BLaER1 treated with 17β-estradiol and CSF1 and Interleukin-3, amounts not matched to agents 10 nM and 100 nM (cell line): ENCODE results near the gene TWIST2.

Experiments
- H3K27ac ChIP-seq, 11 experiments: shearing (Covaris generic); formaldehyde crosslinking; 2 replicates each; pipeline ENCODE4 v1.8.1; 2022
- H3K27me3 ChIP-seq, 11 experiments: shearing (Covaris generic); formaldehyde crosslinking; 2 replicates each; pipeline ENCODE4 v1.8.1; 2022
- H3K36me3 ChIP-seq, 11 experiments: shearing (Covaris generic); formaldehyde crosslinking; 2 replicates each; pipeline ENCODE4 v1.8.1; 2022
- H3K4me1 ChIP-seq, 10 experiments: shearing (Covaris generic); formaldehyde crosslinking; 2 replicates each; pipeline ENCODE4 v1.8.1; 2022
- H3K4me2 ChIP-seq, 11 experiments: shearing (Covaris generic); formaldehyde crosslinking; 2 replicates each; pipeline ENCODE4 v1.8.1; 2022
- H3K4me3 ChIP-seq, 10 experiments: shearing (Covaris generic); formaldehyde crosslinking; 2 replicates each; pipeline ENCODE4 v1.8.1; 2022
- H3K9ac ChIP-seq, 11 experiments: shearing (Covaris generic); formaldehyde crosslinking; 2 replicates each; pipeline ENCODE4 v1.8.1; 2022
- H3K9me3 ChIP-seq, 11 experiments: shearing (Covaris generic); formaldehyde crosslinking; replicated peaks in 1 of 11; 2 replicates each; pipeline ENCODE4 v1.8.1; 2022
- H4K20me1 ChIP-seq, 11 experiments: shearing (Covaris generic); formaldehyde crosslinking; 2 replicates each; pipeline ENCODE4 v1.8.1; 2022
- Cebpa-rat ChIP-seq, 11 experiments: shearing (Covaris generic); IDR thresholded peaks; 2 replicates each; pipeline ENCODE4 v1.8.1; 2022

TWIST2 gene

GRCh38 chr2:238913931-238914647, 66.2 kb downstream of the TWIST2 start:
- H3K27me3 ChIP-seq = 0 out of 22 replicates have a peak, but pooled peaks cover 0 to 7% (median 0%) of the 10 kb centered on the region in 11 experiments
- H3K27ac ChIP-seq = no peak overlapping the region
- H3K4me2 ChIP-seq = no peak overlapping the region
- no peaks in the 10 kb centered on the region for H3K9me3 ChIP-seq
- peaks cover 0 to 13% (median 0%) of the 10 kb centered on the region in 11 experiments; a peak in 1 of 22 replicates for H4K20me1 ChIP-seq
- no peak for TF ChIP-seq Cebpa-rat (IDR thresholded peaks at IDR 0.05)
- H3K4me3 ChIP-seq = no peak overlapping the region
- H3K36me3 ChIP-seq = no peaks in the 10 kb centered on the region
- H3K9ac ChIP-seq = no peak overlapping the region
- peaks cover 0 to 17% (median 1%) of the 10 kb centered on the region in 10 experiments; a peak in 6 of 20 replicates for H3K4me1 ChIP-seq

GRCh38 chr2:238914648-238915015, 66.7 kb downstream of the TWIST2 start:
- H3K4me1 ChIP-seq = peaks cover 0 to 13% (median 0%) of the 10 kb centered on the region in 10 experiments; a peak in 3 of 20 replicates
- no peaks in the 10 kb centered on the region for H3K9me3 ChIP-seq
- no peak overlapping the region for H3K9ac ChIP-seq
- TF ChIP-seq Cebpa-rat (IDR thresholded peaks at IDR 0.05) = no peak
- H3K27me3 ChIP-seq = 0 out of 22 replicates have a peak, but pooled peaks cover 0 to 7% (median 0%) of the 10 kb centered on the region in 11 experiments
- peaks cover 0 to 13% (median 0%) of the 10 kb centered on the region in 11 experiments; a peak in 1 of 22 replicates for H4K20me1 ChIP-seq
- H3K36me3 ChIP-seq = no peaks in the 10 kb centered on the region
- H3K4me3 ChIP-seq = no peak overlapping the region
- H3K4me2 ChIP-seq = no peak overlapping the region
- no peak overlapping the region for H3K27ac ChIP-seq

GRCh38 chr2:238915196-238915595, 67.3 kb downstream of the TWIST2 start:
- no peak overlapping the region for H3K4me3 ChIP-seq
- no peaks in the 10 kb centered on the region for H3K36me3 ChIP-seq
- no peak overlapping the region for H3K4me2 ChIP-seq
- no peaks in the 10 kb centered on the region for H3K9me3 ChIP-seq
- H3K27me3 ChIP-seq = 0 out of 22 replicates have a peak, but pooled peaks cover 0 to 7% (median 0%) of the 10 kb centered on the region in 11 experiments
- no peak for TF ChIP-seq Cebpa-rat (IDR thresholded peaks at IDR 0.05)
- H3K27ac ChIP-seq = no peak overlapping the region
- H3K4me1 ChIP-seq = peaks cover 0 to 13% (median 0%) of the 10 kb centered on the region in 10 experiments; a peak in 3 of 20 replicates
- H4K20me1 ChIP-seq = peaks cover 0 to 13% (median 0%) of the 10 kb centered on the region in 11 experiments; a peak in 1 of 22 replicates
- no peak overlapping the region for H3K9ac ChIP-seq

GRCh38 chr2:238915596-238915995, 67.7 kb downstream of the TWIST2 start:
- no peaks in the 10 kb centered on the region for H3K9me3 ChIP-seq
- no peak overlapping the region for H3K4me3 ChIP-seq
- H3K4me2 ChIP-seq = no peak overlapping the region
- H3K27me3 ChIP-seq = 0 out of 22 replicates have a peak, but pooled peaks cover 0 to 7% (median 0%) of the 10 kb centered on the region in 11 experiments
- H3K36me3 ChIP-seq = no peaks in the 10 kb centered on the region
- H3K27ac ChIP-seq = no peak overlapping the region
- no peak overlapping the region for H3K9ac ChIP-seq
- TF ChIP-seq Cebpa-rat (IDR thresholded peaks at IDR 0.05) = no peak
- H3K4me1 ChIP-seq = peaks cover 0 to 13% (median 0%) of the 10 kb centered on the region in 10 experiments; a peak in 3 of 20 replicates
- peaks cover 0 to 13% (median 0%) of the 10 kb centered on the region in 11 experiments; a peak in 1 of 22 replicates for H4K20me1 ChIP-seq

GRCh38 chr2:238916176-238916874, 68.4 kb downstream of the TWIST2 start:
- Histone ChIP-seq H4K20me1 (peaks cover 0 to 13% (median 0%) of the 10 kb centered on the region in 11 experiments; a peak in 1 of 22 replicates), H3K9ac (no peak overlapping the region), H3K27ac (no peak overlapping the region), H3K4me3 (no peak overlapping the region), H3K4me2 (no peak overlapping the region), H3K36me3 (no peaks in the 10 kb centered on the region), H3K4me1 (peaks cover 0 to 13% (median 0%) of the 10 kb centered on the region in 10 experiments; a peak in 3 of 20 replicates), H3K9me3 (no peaks in the 10 kb centered on the region), H3K27me3 (0 out of 22 replicates have a peak, but pooled peaks cover 0 to 7% (median 0%) of the 10 kb centered on the region in 11 experiments)
- no peak for TF ChIP-seq Cebpa-rat (IDR thresholded peaks at IDR 0.05)

GRCh38 chr2:238916875-238917590, 69.1 kb downstream of the TWIST2 start:
- Histone ChIP-seq H3K4me2 (no peak overlapping the region), H3K9me3 (no peaks in the 10 kb centered on the region), H4K20me1 (peaks cover 0 to 13% (median 0%) of the 10 kb centered on the region in 11 experiments; a peak in 1 of 22 replicates), H3K27me3 (0 out of 22 replicates have a peak, but pooled peaks cover 0 to 7% (median 0%) of the 10 kb centered on the region in 11 experiments), H3K4me1 (peaks cover 0 to 13% (median 0%) of the 10 kb centered on the region in 10 experiments; a peak in 3 of 20 replicates), H3K9ac (no peak overlapping the region), H3K36me3 (no peaks in the 10 kb centered on the region), H3K4me3 (no peak overlapping the region), H3K27ac (no peak overlapping the region)
- TF ChIP-seq Cebpa-rat (IDR thresholded peaks at IDR 0.05) = no peak

- no peaks in the 10 kb centered on the region for H3K4me1 ChIP-seq
- H3K9me3 ChIP-seq = no peaks in the 10 kb centered on the region
- H3K4me3 ChIP-seq = no peak overlapping the region
- no peak overlapping the region for H3K27ac ChIP-seq
- no peak for TF ChIP-seq Cebpa-rat (IDR thresholded peaks at IDR 0.05)
- H3K27me3 ChIP-seq = 0 out of 22 replicates have a peak, but pooled peaks cover 0 to 7% (median 0%) of the 10 kb centered on the region in 11 experiments
- peaks cover 0 to 9% (median 0%) of the 10 kb centered on the region in 11 experiments; a peak in 1 of 22 replicates for H4K20me1 ChIP-seq
- H3K9ac ChIP-seq = no peak overlapping the region
- H3K4me2 ChIP-seq = no peak overlapping the region
- H3K36me3 ChIP-seq = no peaks in the 10 kb centered on the region
Observed at GRCh38 chr2:238919307-238919706, 71.4 kb downstream of the TWIST2 start.

GRCh38 chr2:238920053-238920452, 72.2 kb downstream of the TWIST2 start:
- Histone ChIP-seq H4K20me1 (peaks cover 0 to 4% (median 0%) of the 10 kb centered on the region in 11 experiments; a peak in 1 of 22 replicates), H3K9me3 (no peaks in the 10 kb centered on the region), H3K4me3 (no peak overlapping the region), H3K27me3 (0 out of 22 replicates have a peak, but pooled peaks cover 0 to 7% (median 0%) of the 10 kb centered on the region in 11 experiments), H3K27ac (no peak overlapping the region), H3K9ac (no peak overlapping the region), H3K36me3 (no peaks in the 10 kb centered on the region), H3K4me1 (no peaks in the 10 kb centered on the region), H3K4me2 (no peak overlapping the region)
- TF ChIP-seq Cebpa-rat (IDR thresholded peaks at IDR 0.05) = no peak
